NCI-H345 (cell line): ENCODE measurements around the gene GRIK4.
A peak's percentile ranks its signal among the peaks of the same experiment; 100 is the strongest.

Source experiments
- DNase-seq: peaks from one replicate; lab custom pipeline; 2025; lab: John Stamatoyannopoulos, UW

The GRIK4 gene

GRCh38 chr11:120956710-120957495 lies 445.4 kb downstream of the GRIK4 start:
- no peak for DNase-seq

- no peak for DNase-seq
Observed at GRCh38 chr11:120958185-120958584, 446.6 kb downstream of the GRIK4 start.

GRCh38 chr11:120959189-120959588 lies 447.6 kb downstream of the GRIK4 start:
- peak; percentile 67 for DNase-seq

- no peak for DNase-seq
Observed at GRCh38 chr11:120964857-120965256, 453.3 kb downstream of the GRIK4 start.

- DNase-seq: no peak
Observed at GRCh38 chr11:120966840-120967239, 455.3 kb downstream of the GRIK4 start.

GRCh38 chr11:120969993-120970392 lies 458.4 kb downstream of the GRIK4 start:
- DNase-seq: no peak

GRCh38 chr11:120971825-120972224 lies 460.3 kb downstream of the GRIK4 start:
- DNase-seq: no peak

GRCh38 chr11:120972621-120973020 lies 461.1 kb downstream of the GRIK4 start:
- no peak for DNase-seq

GRCh38 chr11:120973501-120973900 lies 462.0 kb downstream of the GRIK4 start:
- no peak for DNase-seq

GRCh38 chr11:120974466-120974865 lies 462.9 kb downstream of the GRIK4 start:
- no peak for DNase-seq

GRCh38 chr11:120974965-120975364 lies 463.4 kb downstream of the GRIK4 start:
- DNase-seq: no peak

GRCh38 chr11:120977266-120978137 lies 466.0 kb downstream of the GRIK4 start:
- no peak for DNase-seq

GRCh38 chr11:120978701-120979100 lies 467.2 kb downstream of the GRIK4 start:
- DNase-seq: no peak

GRCh38 chr11:120985718-120986569 lies 474.4 kb downstream of the GRIK4 start:
- DNase-seq: peak; percentile 68

GRCh38 chr11:120988603-120989002 lies 477.1 kb downstream of the GRIK4 start:
- DNase-seq: no peak

GRCh38 chr11:120991830-120992686 lies 480.5 kb downstream of the GRIK4 start:
- DNase-seq: no peak

- DNase-seq: no peak
Observed at GRCh38 chr11:120994091-120994859, 482.7 kb downstream of the GRIK4 start.

GRCh38 chr11:120995184-120995583 lies 483.6 kb downstream of the GRIK4 start:
- DNase-seq: no peak

- no peak for DNase-seq
Observed at GRCh38 chr11:120996973-120997372, 485.4 kb downstream of the GRIK4 start.

- no peak for DNase-seq
Observed at GRCh38 chr11:120998581-120998980, 487.0 kb downstream of the GRIK4 start.
